IPS-18c (cell line): Measurements from ENCODE around the gene ELMO1.

Experiments
- H3K4me3 ChIP-seq: 2 replicates; pipeline ENCODE4 v1.7.0; 2013; ENCODE audit warnings: low read depth, mild to moderate bottlenecking, low read length, moderate library complexity; ENCODE audit not compliant: insufficient read depth
- H3K9me3 ChIP-seq: one replicate; pipeline ENCODE4 v1.6.1; 2013; ENCODE audit warnings: mild to moderate bottlenecking, low read length, moderate library complexity; ENCODE audit not compliant: control insufficient read depth, insufficient read depth

The ELMO1 gene

GRCh38 chr7:37027557-37028341 lies 420.9 kb downstream of the ELMO1 start:
- H3K9me3 ChIP-seq: no peaks in the 10 kb centered on the region
- H3K4me3 ChIP-seq: no peak overlapping the region

GRCh38 chr7:37027104-37027503 lies 421.6 kb downstream of the ELMO1 start:
- Histone ChIP-seq H3K4me3 (no peak overlapping the region), H3K9me3 (no peaks in the 10 kb centered on the region)

- Histone ChIP-seq H3K4me3 (no peak overlapping the region), H3K9me3 (no peaks in the 10 kb centered on the region)
Measured at GRCh38 chr7:37018954-37019353, 429.7 kb downstream of the ELMO1 start.

- no peak overlapping the region for H3K4me3 ChIP-seq
- no peaks in the 10 kb centered on the region for H3K9me3 ChIP-seq
Measured at GRCh38 chr7:37016064-37016878, 432.4 kb downstream of the ELMO1 start.

- Histone ChIP-seq H3K4me3 (no peak overlapping the region), H3K9me3 (no peaks in the 10 kb centered on the region)
Measured at GRCh38 chr7:37015353-37016034, 433.2 kb downstream of the ELMO1 start.

GRCh38 chr7:37013771-37014170 lies 434.9 kb downstream of the ELMO1 start:
- H3K4me3 ChIP-seq: no peak overlapping the region

GRCh38 chr7:37011151-37011890 lies 437.3 kb downstream of the ELMO1 start:
- no peaks in the 10 kb centered on the region for H3K9me3 ChIP-seq

More at GRCh38 chr7:37013771-37014170, 434.9 kb downstream of the ELMO1 start:
- no peaks in the 10 kb centered on the region for H3K9me3 ChIP-seq

GRCh38 chr7:37009125-37009675 lies 439.5 kb downstream of the ELMO1 start:
- H3K9me3 ChIP-seq: no peaks in the 10 kb centered on the region

More at GRCh38 chr7:37011151-37011890, 437.3 kb downstream of the ELMO1 start:
- H3K4me3 ChIP-seq: no peak overlapping the region

GRCh38 chr7:37007691-37008090 lies 441.0 kb downstream of the ELMO1 start:
- no peak overlapping the region for H3K4me3 ChIP-seq
- H3K9me3 ChIP-seq: no peaks in the 10 kb centered on the region

More at GRCh38 chr7:37009125-37009675, 439.5 kb downstream of the ELMO1 start:
- no peak overlapping the region for H3K4me3 ChIP-seq

- no peak overlapping the region for H3K4me3 ChIP-seq
- no peaks in the 10 kb centered on the region for H3K9me3 ChIP-seq
Measured at GRCh38 chr7:37007268-37007667, 441.4 kb downstream of the ELMO1 start.

GRCh38 chr7:37006764-37007163 lies 441.9 kb downstream of the ELMO1 start:
- Histone ChIP-seq H3K9me3 (no peaks in the 10 kb centered on the region), H3K4me3 (no peak overlapping the region)

- no peak overlapping the region for H3K4me3 ChIP-seq
- H3K9me3 ChIP-seq: no peaks in the 10 kb centered on the region
Measured at GRCh38 chr7:37000511-37000910, 448.2 kb downstream of the ELMO1 start.

GRCh38 chr7:36999626-37000485 lies 448.8 kb downstream of the ELMO1 start:
- Histone ChIP-seq H3K4me3 (no peak overlapping the region), H3K9me3 (no peaks in the 10 kb centered on the region)

- no peak overlapping the region for H3K4me3 ChIP-seq
- H3K9me3 ChIP-seq: no peaks in the 10 kb centered on the region
Measured at GRCh38 chr7:36995776-36996175, 452.9 kb downstream of the ELMO1 start.

GRCh38 chr7:36994456-36995112 lies 454.1 kb downstream of the ELMO1 start:
- Histone ChIP-seq H3K9me3 (no peaks in the 10 kb centered on the region), H3K4me3 (no peak overlapping the region)
